HepG2 (cell line): ENCODE measurements around the gene ZBTB2. TPM values are rescaled to one million over a fixed set of nuclear protein-coding genes. Genes with fewer than 3 reads are reported as not detected.

Experiments
- EP300 ChIP-seq, 3 experiments: sonication (generic) in 1 of 3; formaldehyde crosslinking in 1 of 3; IDR thresholded peaks; 2 replicates each; pipeline versions ENCODE4 v1.5.1 to v1.6.1; 2011 to 2020; ENCODE audit warnings: low read depth in 2 of 3, low read length in 2 of 3, borderline replicate concordance in 1 of 3, improper control_type of control experiment in 1 of 3, mild to moderate bottlenecking in 1 of 3, missing genetic modification reagents in 1 of 3, moderate library complexity in 1 of 3
- POLR2G ChIP-seq: fragments of 200-400 bp; formaldehyde crosslinking; IDR thresholded peaks from 2 replicates; pipeline ENCODE4 v1.6.1; 2018; ENCODE audit warnings: mild to moderate bottlenecking, low read depth, low read length, moderate library complexity
- SRSF9 ChIP-seq: fragments of 200-400 bp; formaldehyde crosslinking; IDR thresholded peaks from 2 replicates; pipeline ENCODE4 v1.6.1; 2018; ENCODE audit warnings: borderline replicate concordance, mild to moderate bottlenecking, low read depth, low read length; ENCODE audit not compliant: insufficient read depth, poor library complexity, severe bottlenecking
- YY1 ChIP-seq: IDR thresholded peaks from 2 replicates; pipeline ENCODE4 v1.6.1; 2011; ENCODE audit warnings: low read length, low read depth, moderate library complexity, mild to moderate bottlenecking; ENCODE audit not compliant: insufficient read depth, insufficient replicate concordance
- ZBTB34 ChIP-seq: sonication (generic); formaldehyde crosslinking; IDR thresholded peaks from 2 replicates; pipeline ENCODE4 v1.8.0; 2022; ENCODE audit warnings: mild to moderate bottlenecking, missing genetic modification reagents
- ZBTB39 ChIP-seq: sonication (generic); formaldehyde crosslinking; IDR thresholded peaks from 2 replicates; pipeline ENCODE4 v1.5.0; 2020; ENCODE audit warnings: missing genetic modification reagents
- ZNF792 ChIP-seq: IDR thresholded peaks from 2 replicates; pipeline ENCODE4 v1.6.1; 2016
- polyA plus RNA-seq, 8 experiments: library from polyadenylated mRNA; depleted of rRNA in 3 of 8; stranded (reverse) in 7 of 8; unstranded in 1 of 8; fragments of >200 nt; fragmentation: Illumina TruSeq in 4 of 8; extraction: Trizol in 4 of 8; gene quantifications; 2 replicates each; pipeline versions ENCODE4 v1.2.1 to v1.2.3, GENCODE V29; 2011 to 2016; ENCODE audit warnings: low read depth in 4 of 8, missing spikeins in 1 of 8, mixed read lengths in 1 of 8; ENCODE audit not compliant: insufficient read depth in 1 of 8
- total RNA-seq, 5 experiments: library from RNA; depleted of rRNA; stranded (reverse); fragments of >200 nt; fragmentation: Illumina TruSeq; extraction: Trizol; gene quantifications; 2 replicates each; pipeline ENCODE4 v1.2.3, GENCODE V29; 2016; ENCODE audit warnings: low read depth in 1 of 5
- TF ChIP-seq, protein P1 (sequence below): sonication (generic); formaldehyde crosslinking; IDR thresholded peaks from 2 replicates; pipeline ENCODE4 v1.4.0; 2020; ENCODE audit warnings: missing genetic modification reagents
- TF ChIP-seq, protein P2 (sequence below): sonication (generic); formaldehyde crosslinking; IDR thresholded peaks from 2 replicates; pipeline ENCODE4 v1.5.1; 2020; ENCODE audit warnings: mild to moderate bottlenecking, missing genetic modification reagents, moderate library complexity

ZBTB2 gene
- total and polyA plus RNA-seq, 2 of the 13 experiments (the other 11 are each of a cell fraction or from before 2014, with no cell fraction given): 15.4 to 22.8 TPM

DNA sequence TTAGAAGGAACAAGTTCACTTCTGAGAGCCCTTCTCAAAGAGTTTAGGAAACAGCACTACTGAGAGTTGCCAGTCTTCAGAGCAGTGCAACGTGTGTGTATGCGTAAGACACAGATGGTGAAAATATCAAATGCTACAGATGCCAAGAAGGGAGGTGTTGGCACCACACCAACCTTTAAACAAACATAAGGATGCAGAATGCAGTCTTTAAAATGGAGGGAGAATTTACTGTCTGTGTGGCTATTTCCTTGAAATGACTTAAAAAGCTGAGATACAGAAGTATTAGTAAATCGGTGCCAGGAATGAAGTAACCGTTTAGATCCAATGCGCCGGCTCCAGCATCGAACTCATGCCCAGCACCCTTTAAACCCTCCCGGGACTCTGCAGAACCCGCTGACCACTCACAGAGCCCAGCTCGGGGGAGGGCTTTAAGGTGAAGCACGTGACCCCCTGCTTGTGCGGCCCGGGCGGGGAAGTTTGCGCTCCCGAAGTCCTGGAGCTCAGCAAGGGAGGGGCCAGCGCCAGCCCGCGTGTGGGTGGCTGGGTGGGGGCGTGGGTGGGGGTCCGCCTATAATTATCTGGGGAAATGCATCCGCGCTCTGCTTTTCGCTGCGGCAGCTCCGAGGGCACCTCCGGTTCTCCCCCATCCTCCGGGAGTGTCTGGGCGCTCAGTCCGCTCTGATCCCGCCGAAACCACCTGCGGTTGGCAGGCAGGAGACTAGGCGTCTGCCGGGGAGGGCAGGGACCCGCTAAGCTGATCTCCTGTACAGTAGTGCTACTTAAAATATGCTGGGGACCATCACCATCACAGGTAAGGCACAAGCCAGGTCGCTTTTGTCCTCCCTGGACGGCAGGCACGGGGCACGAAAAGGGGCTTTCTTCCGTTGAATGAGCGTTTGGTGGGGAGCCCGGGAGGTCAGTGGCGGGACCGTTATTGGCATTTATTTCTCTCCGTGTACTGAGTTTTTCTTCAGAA is 66.0 kb downstream of the ZBTB2 start (continued):
- no peak for TF ChIP-seq SRSF9
- TF ChIP-seq EP300 (IDR thresholded peaks at IDR 0.05; ENCODE audit: low read depth in 2 of 2, low read length in 2 of 2): no peak
- TF ChIP-seq EP300 (CRISPR knock-in tag; IDR thresholded peaks at IDR 0.05; ENCODE audit: borderline replicate concordance): no peak
- TF ChIP-seq, protein P1, sequence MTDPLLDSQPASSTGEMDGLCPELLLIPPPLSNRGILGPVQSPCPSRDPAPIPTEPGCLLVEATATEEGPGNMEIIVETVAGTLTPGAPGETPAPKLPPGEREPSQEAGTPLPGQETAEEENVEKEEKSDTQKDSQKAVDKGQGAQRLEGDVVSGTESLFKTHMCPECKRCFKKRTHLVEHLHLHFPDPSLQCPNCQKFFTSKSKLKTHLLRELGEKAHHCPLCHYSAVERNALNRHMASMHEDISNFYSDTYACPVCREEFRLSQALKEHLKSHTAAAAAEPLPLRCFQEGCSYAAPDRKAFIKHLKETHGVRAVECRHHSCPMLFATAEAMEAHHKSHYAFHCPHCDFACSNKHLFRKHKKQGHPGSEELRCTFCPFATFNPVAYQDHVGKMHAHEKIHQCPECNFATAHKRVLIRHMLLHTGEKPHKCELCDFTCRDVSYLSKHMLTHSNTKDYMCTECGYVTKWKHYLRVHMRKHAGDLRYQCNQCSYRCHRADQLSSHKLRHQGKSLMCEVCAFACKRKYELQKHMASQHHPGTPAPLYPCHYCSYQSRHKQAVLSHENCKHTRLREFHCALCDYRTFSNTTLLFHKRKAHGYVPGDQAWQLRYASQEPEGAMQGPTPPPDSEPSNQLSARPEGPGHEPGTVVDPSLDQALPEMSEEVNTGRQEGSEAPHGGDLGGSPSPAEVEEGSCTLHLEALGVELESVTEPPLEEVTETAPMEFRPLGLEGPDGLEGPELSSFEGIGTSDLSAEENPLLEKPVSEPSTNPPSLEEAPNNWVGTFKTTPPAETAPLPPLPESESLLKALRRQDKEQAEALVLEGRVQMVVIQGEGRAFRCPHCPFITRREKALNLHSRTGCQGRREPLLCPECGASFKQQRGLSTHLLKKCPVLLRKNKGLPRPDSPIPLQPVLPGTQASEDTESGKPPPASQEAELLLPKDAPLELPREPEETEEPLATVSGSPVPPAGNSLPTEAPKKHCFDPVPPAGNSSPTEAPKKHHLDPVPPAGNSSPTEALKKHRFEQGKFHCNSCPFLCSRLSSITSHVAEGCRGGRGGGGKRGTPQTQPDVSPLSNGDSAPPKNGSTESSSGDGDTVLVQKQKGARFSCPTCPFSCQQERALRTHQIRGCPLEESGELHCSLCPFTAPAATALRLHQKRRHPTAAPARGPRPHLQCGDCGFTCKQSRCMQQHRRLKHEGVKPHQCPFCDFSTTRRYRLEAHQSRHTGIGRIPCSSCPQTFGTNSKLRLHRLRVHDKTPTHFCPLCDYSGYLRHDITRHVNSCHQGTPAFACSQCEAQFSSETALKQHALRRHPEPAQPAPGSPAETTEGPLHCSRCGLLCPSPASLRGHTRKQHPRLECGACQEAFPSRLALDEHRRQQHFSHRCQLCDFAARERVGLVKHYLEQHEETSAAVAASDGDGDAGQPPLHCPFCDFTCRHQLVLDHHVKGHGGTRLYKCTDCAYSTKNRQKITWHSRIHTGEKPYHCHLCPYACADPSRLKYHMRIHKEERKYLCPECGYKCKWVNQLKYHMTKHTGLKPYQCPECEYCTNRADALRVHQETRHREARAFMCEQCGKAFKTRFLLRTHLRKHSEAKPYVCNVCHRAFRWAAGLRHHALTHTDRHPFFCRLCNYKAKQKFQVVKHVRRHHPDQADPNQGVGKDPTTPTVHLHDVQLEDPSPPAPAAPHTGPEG: no peak; the same call in 1 of the 2 replicates
- no peak for TF ChIP-seq ZBTB34 (CRISPR knock-in tag)
- TF ChIP-seq, protein P2, sequence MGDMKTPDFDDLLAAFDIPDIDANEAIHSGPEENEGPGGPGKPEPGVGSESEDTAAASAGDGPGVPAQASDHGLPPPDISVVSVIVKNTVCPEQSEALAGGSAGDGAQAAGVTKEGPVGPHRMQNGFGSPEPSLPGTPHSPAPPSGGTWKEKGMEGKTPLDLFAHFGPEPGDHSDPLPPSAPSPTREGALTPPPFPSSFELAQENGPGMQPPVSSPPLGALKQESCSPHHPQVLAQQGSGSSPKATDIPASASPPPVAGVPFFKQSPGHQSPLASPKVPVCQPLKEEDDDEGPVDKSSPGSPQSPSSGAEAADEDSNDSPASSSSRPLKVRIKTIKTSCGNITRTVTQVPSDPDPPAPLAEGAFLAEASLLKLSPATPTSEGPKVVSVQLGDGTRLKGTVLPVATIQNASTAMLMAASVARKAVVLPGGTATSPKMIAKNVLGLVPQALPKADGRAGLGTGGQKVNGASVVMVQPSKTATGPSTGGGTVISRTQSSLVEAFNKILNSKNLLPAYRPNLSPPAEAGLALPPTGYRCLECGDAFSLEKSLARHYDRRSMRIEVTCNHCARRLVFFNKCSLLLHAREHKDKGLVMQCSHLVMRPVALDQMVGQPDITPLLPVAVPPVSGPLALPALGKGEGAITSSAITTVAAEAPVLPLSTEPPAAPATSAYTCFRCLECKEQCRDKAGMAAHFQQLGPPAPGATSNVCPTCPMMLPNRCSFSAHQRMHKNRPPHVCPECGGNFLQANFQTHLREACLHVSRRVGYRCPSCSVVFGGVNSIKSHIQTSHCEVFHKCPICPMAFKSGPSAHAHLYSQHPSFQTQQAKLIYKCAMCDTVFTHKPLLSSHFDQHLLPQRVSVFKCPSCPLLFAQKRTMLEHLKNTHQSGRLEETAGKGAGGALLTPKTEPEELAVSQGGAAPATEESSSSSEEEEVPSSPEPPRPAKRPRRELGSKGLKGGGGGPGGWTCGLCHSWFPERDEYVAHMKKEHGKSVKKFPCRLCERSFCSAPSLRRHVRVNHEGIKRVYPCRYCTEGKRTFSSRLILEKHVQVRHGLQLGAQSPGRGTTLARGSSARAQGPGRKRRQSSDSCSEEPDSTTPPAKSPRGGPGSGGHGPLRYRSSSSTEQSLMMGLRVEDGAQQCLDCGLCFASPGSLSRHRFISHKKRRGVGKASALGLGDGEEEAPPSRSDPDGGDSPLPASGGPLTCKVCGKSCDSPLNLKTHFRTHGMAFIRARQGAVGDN (CRISPR knock-in tag): peak; percentile 85
- TF ChIP-seq POLR2G: peak; percentile 49; the same call in 1 of the 2 replicates
- no peak for TF ChIP-seq ZBTB39 (CRISPR knock-in tag)
- no peak for TF ChIP-seq YY1
- no peak for TF ChIP-seq ZNF792
